ENCODE results near the gene PIEZO1. TPM values are rescaled to one million over a fixed set of nuclear protein-coding genes. Genes with fewer than 3 reads are reported as not detected.

PIEZO1 gene
- total and polyA plus RNA-seq, 2 donors from 2014 or later = 103 to 124 TPM

- FAIRE-seq = no peak
- no peak for DNase-seq
Observed at GRCh38 chr16:88753191-88753590, 31.8 kb downstream of the PIEZO1 start.

GRCh38 chr16:88752386-88753002, 32.5 kb downstream of the PIEZO1 start:
- Histone ChIP-seq H3K36me3 (ENCODE audit: control insufficient read depth in 2 of 3, insufficient read depth in 3 of 3, low read length in 3 of 3) (no peaks in the 10 kb centered on the region), H3K9me3 (ENCODE audit: control insufficient read depth in 2 of 3, insufficient read depth in 1 of 3, low read length in 3 of 3) (no peaks in the 10 kb centered on the region), H3K27me3 (ENCODE audit: control insufficient read depth, insufficient read depth, low read length) (no peaks in the 10 kb centered on the region), H3K27ac (ENCODE audit: low read depth in 2 of 2, low read length in 2 of 2) (no peak overlapping the region), H3K9ac (ENCODE audit: low read length in 3 of 3) (no peak overlapping the region), H3K4me1 (ENCODE audit: control insufficient read depth in 2 of 3, insufficient read depth in 2 of 3, low read depth in 1 of 3, low read length in 3 of 3) (peaks cover 0 to under 1% (median 0%) of the 10 kb centered on the region in 3 donors), H3K4me3 (ENCODE audit: low read length in 3 of 3) (no peak overlapping the region)
- TF ChIP-seq CTCF (IDR thresholded peaks at IDR 0.05; ENCODE audit: borderline replicate concordance, extremely low read depth, insufficient read depth) = no peak
- DNase-seq (no peak), FAIRE-seq (no peak)
- intact Hi-C loops (cut with DNase I) = no loop called here

More at GRCh38 chr16:88753191-88753590, 31.8 kb downstream of the PIEZO1 start:
- no peak for TF ChIP-seq CTCF (IDR thresholded peaks at IDR 0.05; ENCODE audit: borderline replicate concordance, extremely low read depth, insufficient read depth)
- peaks cover 0 to 4% (median 0%) of the 10 kb centered on the region in 3 donors for H3K4me1 ChIP-seq (ENCODE audit: control insufficient read depth in 2 of 3, insufficient read depth in 2 of 3, low read depth in 1 of 3, low read length in 3 of 3)
- intact Hi-C loops (cut with DNase I) = no loop called here
- H3K9me3 ChIP-seq (ENCODE audit: control insufficient read depth in 2 of 3, insufficient read depth in 1 of 3, low read length in 3 of 3) = no peaks in the 10 kb centered on the region
- no peak overlapping the region for H3K4me3 ChIP-seq (ENCODE audit: low read length in 3 of 3)
- no peak overlapping the region for H3K27ac ChIP-seq (ENCODE audit: low read depth in 2 of 2, low read length in 2 of 2)
- no peak overlapping the region for H3K9ac ChIP-seq (ENCODE audit: low read length in 3 of 3)
- H3K36me3 ChIP-seq (ENCODE audit: control insufficient read depth in 2 of 3, insufficient read depth in 3 of 3, low read length in 3 of 3) = no peaks in the 10 kb centered on the region
- no peaks in the 10 kb centered on the region for H3K27me3 ChIP-seq (ENCODE audit: control insufficient read depth, insufficient read depth, low read length)

GRCh38 chr16:88750854-88751253, 34.2 kb downstream of the PIEZO1 start:
- Histone ChIP-seq H3K27ac (ENCODE audit: low read depth in 2 of 2, low read length in 2 of 2) (no peak overlapping the region), H3K27me3 (ENCODE audit: control insufficient read depth, insufficient read depth, low read length) (no peaks in the 10 kb centered on the region), H3K4me1 (ENCODE audit: control insufficient read depth in 2 of 3, insufficient read depth in 2 of 3, low read depth in 1 of 3, low read length in 3 of 3) (peaks cover 0 to 2% (median 0%) of the 10 kb centered on the region in 3 donors), H3K9ac (ENCODE audit: low read length in 3 of 3) (no peak overlapping the region), H3K4me3 (ENCODE audit: low read length in 3 of 3) (no peak overlapping the region), H3K36me3 (ENCODE audit: control insufficient read depth in 2 of 3, insufficient read depth in 3 of 3, low read length in 3 of 3) (no peaks in the 10 kb centered on the region), H3K9me3 (ENCODE audit: control insufficient read depth in 2 of 3, insufficient read depth in 1 of 3, low read length in 3 of 3) (no peaks in the 10 kb centered on the region)
- no peak for DNase-seq
- intact Hi-C loops (cut with DNase I) = no loop called here
- no peak for TF ChIP-seq CTCF (IDR thresholded peaks at IDR 0.05; ENCODE audit: borderline replicate concordance, extremely low read depth, insufficient read depth)
- no peak for FAIRE-seq

DNA sequence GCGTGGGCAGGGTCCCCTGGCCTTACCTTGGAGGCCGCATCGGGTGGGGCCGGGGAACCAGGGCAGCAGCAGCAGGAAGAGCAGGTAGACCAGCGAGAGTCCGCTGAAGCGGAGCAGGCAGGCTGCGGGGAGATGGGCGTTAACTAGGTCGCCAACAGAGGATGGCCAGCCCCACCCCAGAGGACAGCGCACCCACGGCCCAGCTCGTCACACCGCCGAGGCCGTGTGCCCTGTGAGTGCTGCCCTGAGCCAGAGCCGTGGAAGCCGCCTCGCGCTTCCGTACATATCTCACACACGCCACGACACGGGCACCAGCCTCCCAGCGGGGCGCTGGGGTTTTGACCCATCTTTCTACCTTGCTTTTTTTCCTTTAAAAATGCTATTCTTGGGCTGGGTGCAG, 35.7 kb downstream of the PIEZO1 start:
- Histone ChIP-seq H3K27me3 (ENCODE audit: control insufficient read depth, insufficient read depth, low read length) (no peaks in the 10 kb centered on the region), H3K27ac (ENCODE audit: low read depth in 2 of 2, low read length in 2 of 2) (no peak overlapping the region), H3K36me3 (ENCODE audit: control insufficient read depth in 2 of 3, insufficient read depth in 3 of 3, low read length in 3 of 3) (no peaks in the 10 kb centered on the region), H3K4me1 (ENCODE audit: control insufficient read depth in 2 of 3, insufficient read depth in 2 of 3, low read depth in 1 of 3, low read length in 3 of 3) (peaks cover 0 to 6% (median 0%) of the 10 kb centered on the region in 3 donors), H3K9me3 (ENCODE audit: control insufficient read depth in 2 of 3, insufficient read depth in 1 of 3, low read length in 3 of 3) (no peaks in the 10 kb centered on the region), H3K9ac (ENCODE audit: low read length in 3 of 3) (no peak overlapping the region), H3K4me3 (ENCODE audit: low read length in 3 of 3) (no peak overlapping the region)
- DNase-seq (no peak), FAIRE-seq (no peak)
- TF ChIP-seq CTCF (IDR thresholded peaks at IDR 0.05; ENCODE audit: borderline replicate concordance, extremely low read depth, insufficient read depth) = no peak
- intact Hi-C loops (cut with DNase I) = no loop called here

Measured in kidney (tissue), 14 donors.